H1 (cell line): ENCODE data around the gene LYVE1. TPM values are rescaled to one million over a fixed set of nuclear protein-coding genes. Genes with fewer than 3 reads are reported as not detected.

ENCODE experiments used
- CTCF ChIA-PET: fragments of 300-600 bp; sonication (Branson Sonifier 250); formaldehyde crosslinking; loops from one replicate; lab custom pipeline; 2021; ENCODE audit not compliant: partially characterized antibody; lab: Charles Lee
- POLR2A ChIA-PET: fragments of 300-600 bp; sonication (Branson Sonifier 250); formaldehyde crosslinking; loops from one replicate; lab custom pipeline; 2021; ENCODE audit warnings: inconsistent platforms; ENCODE audit not compliant: partially characterized antibody; lab: Charles Lee
- DNase-seq, 2 experiments: peaks; one replicate each; pipeline versions ENCODE4 v3.0.0 to v3.0.0-alpha.2; 2010 to 2022; ENCODE audit warnings: low spot score in 2 of 2, low read depth in 1 of 2, mixed read lengths in 1 of 2
- FAIRE-seq: peaks from 2 replicates; lab custom pipeline; 2011; peaks lifted over from hg19 to GRCh38; lab: Jason Lieb, UNC
- H2AFZ ChIP-seq: 2 replicates; pipeline ENCODE4 v1.8.1; 2012; ENCODE audit warnings: low read length, inconsistent platforms
- H2AK5ac ChIP-seq: 2 replicates; pipeline ENCODE4 v1.6.1; 2013; ENCODE audit warnings: low read depth, low read length
- H2BK120ac ChIP-seq: replicated peaks from 2 replicates; pipeline ENCODE3; 2013; ENCODE audit warnings: low read depth, low read length, inconsistent platforms
- H2BK12ac ChIP-seq: 2 replicates; pipeline ENCODE4 v1.6.1; 2013; ENCODE audit warnings: low read depth, low read length
- H2BK15ac ChIP-seq: 2 replicates; pipeline ENCODE4 v1.6.1; 2013; ENCODE audit warnings: low read length
- H2BK20ac ChIP-seq: 2 replicates; pipeline ENCODE4 v1.6.1; 2013; ENCODE audit warnings: low read length
- H2BK5ac ChIP-seq: 2 replicates; pipeline ENCODE4 v1.6.1; 2013; ENCODE audit warnings: low read depth, low read length
- H3K14ac ChIP-seq: 2 replicates; pipeline ENCODE4 v1.6.1; 2013; ENCODE audit warnings: inconsistent platforms; ENCODE audit not compliant: insufficient read length
- H3K18ac ChIP-seq: 2 replicates; pipeline ENCODE4 v1.6.1; 2013; ENCODE audit warnings: low read length; ENCODE audit errors: extremely low read depth
- H3K23ac ChIP-seq: 2 replicates; pipeline ENCODE4 v1.6.1; 2013; ENCODE audit warnings: inconsistent platforms; ENCODE audit not compliant: insufficient read length
- H3K23me2 ChIP-seq: 2 replicates; pipeline ENCODE4 v1.6.1; 2013; ENCODE audit warnings: low read depth, low read length
- H3K27ac ChIP-seq: 2 replicates; pipeline ENCODE4 v1.6.1; 2011; ENCODE audit warnings: low read depth, low read length, inconsistent platforms
- H3K27me3 ChIP-seq, 4 experiments: replicated peaks in 1 of 4; 1 replicate in 1 of 4; 2 replicates in 3 of 4; pipeline versions ENCODE4 v1.6.1 to v1.8.1; 2011 to 2013; ENCODE audit warnings: low read length in 3 of 4, mild to moderate bottlenecking in 3 of 4, inconsistent platforms in 2 of 4, mixed read lengths in 2 of 4, moderate library complexity in 1 of 4; ENCODE audit not compliant: control insufficient read depth in 3 of 4, insufficient read depth in 3 of 4; ENCODE audit errors: extremely low read depth in 1 of 4
- H3K36me3 ChIP-seq, 4 experiments: 2 replicates each; pipeline versions ENCODE4 v1.6.1 to v1.8.1; 2011 to 2013; ENCODE audit warnings: mild to moderate bottlenecking in 4 of 4, low read length in 3 of 4, moderate library complexity in 2 of 4, control low read depth in 1 of 4, inconsistent platforms in 1 of 4; ENCODE audit not compliant: insufficient read depth in 4 of 4, control insufficient read depth in 2 of 4
- H3K4ac ChIP-seq: replicated peaks from 2 replicates; pipeline ENCODE3; 2013; ENCODE audit warnings: low read length, low read depth, mixed read lengths, inconsistent platforms; ENCODE audit not compliant: insufficient read length
- H3K4me1 ChIP-seq, 4 experiments: replicated peaks in 1 of 4; 1 replicate in 1 of 4; 2 replicates in 3 of 4; pipeline versions ENCODE4 v1.6.1 to v1.8.1; 2011 to 2013; ENCODE audit warnings: low read length in 3 of 4, inconsistent platforms in 2 of 4, mixed read lengths in 1 of 4; ENCODE audit not compliant: insufficient read depth in 4 of 4, control insufficient read depth in 3 of 4
- H3K4me2 ChIP-seq, 2 experiments: 2 replicates each; pipeline versions ENCODE4 v1.6.1 to v1.8.1; 2011 to 2013; ENCODE audit warnings: low read depth in 2 of 2, low read length in 2 of 2, control low read depth in 1 of 2, inconsistent platforms in 1 of 2, mild to moderate bottlenecking in 1 of 2; ENCODE audit not compliant: insufficient read depth in 1 of 2
- H3K4me3 ChIP-seq, 4 experiments: fragments of 200-600, 300-600 bp in 1 of 4; sonication (generic), shearing (Covaris generic), sonication (Bioruptor Twin) in 1 of 4; 2 replicates each; pipeline versions ENCODE4 v1.5.1 to v1.8.1; 2011 to 2016; ENCODE audit warnings: low read length in 4 of 4, low read depth in 3 of 4, control low read depth in 2 of 4, inconsistent platforms in 2 of 4, mild to moderate bottlenecking in 2 of 4, mixed read lengths in 1 of 4, moderate library complexity in 1 of 4; ENCODE audit not compliant: insufficient read depth in 2 of 4; ENCODE audit errors: extremely low read depth in 1 of 4
- H3K56ac ChIP-seq: replicated peaks from 2 replicates; pipeline ENCODE3; 2013; ENCODE audit warnings: low read depth, mild to moderate bottlenecking, mixed read lengths, low read length, inconsistent platforms; ENCODE audit not compliant: insufficient read length
- H3K79me1 ChIP-seq: 2 replicates; pipeline ENCODE4 v1.6.1; 2013; ENCODE audit warnings: low read depth, low read length, control low read depth
- H3K79me2 ChIP-seq, 2 experiments: 2 replicates each; pipeline versions ENCODE4 v1.6.1 to v1.8.1; 2012 to 2013; ENCODE audit warnings: low read length in 2 of 2, mild to moderate bottlenecking in 2 of 2, inconsistent platforms in 1 of 2; ENCODE audit not compliant: insufficient read depth in 2 of 2, control insufficient read depth in 1 of 2
- H3K9ac ChIP-seq, 4 experiments: replicated peaks in 1 of 4; 1 replicate in 1 of 4; 2 replicates in 3 of 4; pipeline versions ENCODE4 v1.6.1 to v1.8.1; 2011 to 2013; ENCODE audit warnings: low read depth in 3 of 4, low read length in 3 of 4, control low read depth in 2 of 4, mild to moderate bottlenecking in 2 of 4, moderate library complexity in 2 of 4, inconsistent platforms in 1 of 4; ENCODE audit errors: extremely low read depth in 1 of 4
- H3K9me3 ChIP-seq, 2 experiments: 2 replicates each; pipeline versions ENCODE4 v1.6.1 to v1.8.1; 2012 to 2013; ENCODE audit warnings: mild to moderate bottlenecking in 2 of 2, moderate library complexity in 2 of 2, control low read depth in 1 of 2, inconsistent platforms in 1 of 2, low read depth in 1 of 2, low read length in 1 of 2, mixed read lengths in 1 of 2; ENCODE audit not compliant: insufficient read depth in 2 of 2
- H4K20me1 ChIP-seq, 2 experiments: replicated peaks in 1 of 2; 2 replicates each; pipeline versions ENCODE3 to v1.8.1; 2011 to 2013; ENCODE audit warnings: inconsistent platforms in 2 of 2, low read length in 2 of 2, mild to moderate bottlenecking in 1 of 2; ENCODE audit not compliant: insufficient read depth in 2 of 2, control insufficient read depth in 1 of 2
- H4K5ac ChIP-seq: 2 replicates; pipeline ENCODE4 v1.6.1; 2013; ENCODE audit warnings: low read length, low read depth, mixed read lengths, inconsistent platforms; ENCODE audit not compliant: insufficient read length
- H4K8ac ChIP-seq: 2 replicates; pipeline ENCODE4 v1.8.0; 2013; ENCODE audit warnings: mild to moderate bottlenecking, moderate library complexity, low read length, inconsistent platforms; ENCODE audit not compliant: insufficient read depth; ENCODE audit errors: extremely low read depth
- H4K91ac ChIP-seq: replicated peaks from 2 replicates; pipeline ENCODE3; 2013; ENCODE audit warnings: low read length, mixed read lengths, inconsistent platforms; ENCODE audit not compliant: insufficient read length
- BCL11A ChIP-seq, 2 experiments: IDR thresholded peaks; one replicate each; pipeline ENCODE4 v1.6.1; 2011; ENCODE audit warnings: low read depth in 2 of 2, low read length in 2 of 2, mild to moderate bottlenecking in 2 of 2
- CBX8 ChIP-seq: fragments of 300-800, 300-1000 bp; sonication (generic); IDR thresholded peaks from 2 replicates; pipeline ENCODE4 v1.7.1; 2016; ENCODE audit warnings: low read depth, low read length, borderline replicate concordance
- EZH2 ChIP-seq: fragments of 200-600 bp; sonication (generic); IDR thresholded peaks from 2 replicates; pipeline ENCODE4 v1.7.1; 2012; ENCODE audit warnings: low read depth, mild to moderate bottlenecking, moderate library complexity, low read length, inconsistent platforms; ENCODE audit not compliant: severe bottlenecking
- RFX5 ChIP-seq: IDR thresholded peaks from 2 replicates; pipeline ENCODE4 v1.6.1; 2011; ENCODE audit warnings: low read depth, low read length, improper control_type of control experiment, borderline replicate concordance
- SIRT6 ChIP-seq: IDR thresholded peaks from one replicate; pipeline ENCODE4 v1.7.1; 2012; ENCODE audit warnings: low read length, inconsistent platforms
- WGBS, 2 experiments: shearing (Covaris generic) in 1 of 2; methylation state at CpG; one replicate each; pipeline versions ENCODE4 v1.1.6 to v1.1.7; 2013 to 2015; ENCODE audit warnings: low lambda C conversion rate in 2 of 2, mixed read lengths in 2 of 2, inconsistent platforms in 1 of 2, low coverage in 1 of 2, missing lambda C conversion rate in 1 of 2; ENCODE audit not compliant: insufficient replicate concordance in 2 of 2, insufficient coverage in 1 of 2, insufficient read length in 1 of 2; ENCODE audit errors: extremely low coverage in 1 of 2, missing lambda C conversion rate in 1 of 2; 5-methylcytosine and 5-hydroxymethylcytosine counted together
- polyA plus RNA-seq, 7 experiments: library from polyadenylated mRNA; depleted of rRNA in 3 of 7; stranded (reverse) in 5 of 7; unstranded in 2 of 7; fragments of >200 nt in 5 of 7; fragments of 200-250 nt in 2 of 7; gene quantifications; 1 replicate in 5 of 7; 2 replicates in 1 of 7; 4 replicates in 1 of 7; pipeline versions ENCODE4 v1.2.1 to v1.2.3, GENCODE V29; 2011 to 2013; ENCODE audit warnings: missing spikeins in 2 of 7, mixed read lengths in 2 of 7
- total RNA-seq: library from RNA; stranded (reverse); fragmentation: NEBNext Ultra II Directional; extraction: Animal tissue kit (Norgen Biotek cat#: 25700); gene quantifications from 2 replicates; pipeline ENCODE4 v1.2.1, GENCODE V29; 2021
- TF ChIP-seq, protein P1 (sequence below), 3 experiments: IDR thresholded peaks; 1 replicate in 2 of 3; 2 replicates in 1 of 3; pipeline versions ENCODE4 v1.5.1 to v1.6.1; 2011; ENCODE audit warnings: low read length in 3 of 3, mild to moderate bottlenecking in 3 of 3, inconsistent platforms in 2 of 3, low read depth in 1 of 3, moderate library complexity in 1 of 3; ENCODE audit not compliant: insufficient read depth in 1 of 3; ENCODE audit errors: control extremely low read depth in 1 of 3
- TF ChIP-seq, protein P2 (sequence below): IDR thresholded peaks from 2 replicates; pipeline ENCODE4 v1.6.1; 2012; ENCODE audit warnings: low read length, inconsistent platforms

Gene LYVE1
- total and polyA plus RNA-seq, 2 of the 8 experiments (the other 6 are each of a cell fraction or from before 2014, with no cell fraction given): 0.09 TPM; not detected in 1

DNA sequence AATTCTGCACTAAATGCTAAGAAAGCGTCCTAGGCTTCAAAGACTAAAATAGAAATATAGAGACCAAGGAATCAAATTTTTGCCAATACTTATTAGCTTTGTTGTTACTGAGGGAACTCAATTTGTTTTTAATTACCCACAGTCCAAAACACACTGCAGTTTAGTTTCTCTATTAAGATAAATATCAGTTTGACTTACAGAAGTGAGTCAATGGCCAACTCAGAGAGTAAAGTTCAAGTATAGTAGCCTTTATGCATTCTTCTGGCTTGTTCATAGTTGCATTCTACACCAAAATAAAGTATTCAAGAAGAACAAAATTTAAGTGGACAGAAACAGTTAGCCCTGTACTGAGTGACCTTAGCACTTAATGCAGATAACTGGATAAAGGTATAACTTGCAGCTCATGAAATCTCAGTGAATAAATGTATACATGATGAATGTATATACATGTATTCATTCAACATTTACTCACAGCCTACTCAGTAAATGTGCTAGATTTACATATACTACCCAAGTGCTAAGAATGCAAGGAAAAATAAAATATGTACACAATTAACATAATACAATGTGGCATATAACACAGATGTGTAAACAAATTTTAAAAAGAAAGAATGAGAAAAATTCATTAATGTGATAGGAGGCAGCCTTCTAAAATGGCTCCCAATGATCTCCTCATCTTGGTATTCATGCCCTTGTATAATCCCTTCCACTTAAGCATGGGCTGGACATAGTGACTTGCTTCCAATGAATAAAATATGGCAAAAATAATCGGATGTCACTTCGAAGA, 17.8 kb downstream of the LYVE1 start:
- no peak for FAIRE-seq
- DNase-seq: no peak
- H4K5ac ChIP-seq: no peak overlapping the region
- no peaks in the 10 kb centered on the region for H4K20me1 ChIP-seq
- H3K23ac ChIP-seq: no peak overlapping the region
- H3K4me2 ChIP-seq: no peak overlapping the region
- no peak overlapping the region for H2BK12ac ChIP-seq
- no peaks in the 10 kb centered on the region for H3K9me3 ChIP-seq
- no peak overlapping the region for H4K8ac ChIP-seq
- H3K4ac ChIP-seq: no peak overlapping the region
- ChIA-PET CTCF (interaction anchor here (1.0 kb wide), 1 partner anchor 144 kb away, joined by 3 read pairs; no protein-coding TSS in a partner anchor), POLR2A (interaction anchor here (2.6 kb wide), 1 partner anchor 10 kb away, joined by 7 read pairs; the partner anchor contains the start of gene RNF141)
- H2BK5ac ChIP-seq: no peak overlapping the region
- H3K27ac ChIP-seq: no peak overlapping the region
- no peak overlapping the region for H3K9ac ChIP-seq
- H3K14ac ChIP-seq: no peak overlapping the region
- no peak overlapping the region for H3K56ac ChIP-seq
- H3K36me3 ChIP-seq: no peaks in the 10 kb centered on the region
- H4K91ac ChIP-seq: no peak overlapping the region
- no peak overlapping the region for H2AK5ac ChIP-seq
- no peaks in the 10 kb centered on the region for H3K79me2 ChIP-seq
- peaks cover 0 to 6% (median 2%) of the 10 kb centered on the region in 4 experiments; a peak in 3 of 7 replicates for H3K4me1 ChIP-seq
- H3K79me1 ChIP-seq: no peaks in the 10 kb centered on the region
- H3K23me2 ChIP-seq: no peaks in the 10 kb centered on the region; the same call in 1 of the 2 replicates
- 93% methylated on average over 3 of the region's 3 CpGs; no CpG with 5 or more reads in 1 of the 2 experiments for WGBS, 2 experiments
- no peak overlapping the region for H2AFZ ChIP-seq
- no peaks in the 10 kb centered on the region for H3K27me3 ChIP-seq
- H3K4me3 ChIP-seq: no peak overlapping the region
- no peak overlapping the region for H2BK15ac ChIP-seq
- H2BK20ac ChIP-seq: no peak overlapping the region
- no peak overlapping the region for H2BK120ac ChIP-seq
- no peak overlapping the region for H3K18ac ChIP-seq
- TF ChIP-seq RFX5 (no peak), EZH2 (no peak), CBX8 (no peak), BCL11A (IDR thresholded peaks at IDR 0.05; ENCODE audit: low read depth in 2 of 2, low read length in 2 of 2) (no peak), SIRT6 (no peak)
- TF ChIP-seq, protein P1, sequence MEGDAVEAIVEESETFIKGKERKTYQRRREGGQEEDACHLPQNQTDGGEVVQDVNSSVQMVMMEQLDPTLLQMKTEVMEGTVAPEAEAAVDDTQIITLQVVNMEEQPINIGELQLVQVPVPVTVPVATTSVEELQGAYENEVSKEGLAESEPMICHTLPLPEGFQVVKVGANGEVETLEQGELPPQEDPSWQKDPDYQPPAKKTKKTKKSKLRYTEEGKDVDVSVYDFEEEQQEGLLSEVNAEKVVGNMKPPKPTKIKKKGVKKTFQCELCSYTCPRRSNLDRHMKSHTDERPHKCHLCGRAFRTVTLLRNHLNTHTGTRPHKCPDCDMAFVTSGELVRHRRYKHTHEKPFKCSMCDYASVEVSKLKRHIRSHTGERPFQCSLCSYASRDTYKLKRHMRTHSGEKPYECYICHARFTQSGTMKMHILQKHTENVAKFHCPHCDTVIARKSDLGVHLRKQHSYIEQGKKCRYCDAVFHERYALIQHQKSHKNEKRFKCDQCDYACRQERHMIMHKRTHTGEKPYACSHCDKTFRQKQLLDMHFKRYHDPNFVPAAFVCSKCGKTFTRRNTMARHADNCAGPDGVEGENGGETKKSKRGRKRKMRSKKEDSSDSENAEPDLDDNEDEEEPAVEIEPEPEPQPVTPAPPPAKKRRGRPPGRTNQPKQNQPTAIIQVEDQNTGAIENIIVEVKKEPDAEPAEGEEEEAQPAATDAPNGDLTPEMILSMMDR (IDR thresholded peaks at IDR 0.05; ENCODE audit: control extremely low read depth in 1 of 3, insufficient read depth in 1 of 3, low read depth in 1 of 3, low read length in 3 of 3): no peak
- TF ChIP-seq, protein P2, sequence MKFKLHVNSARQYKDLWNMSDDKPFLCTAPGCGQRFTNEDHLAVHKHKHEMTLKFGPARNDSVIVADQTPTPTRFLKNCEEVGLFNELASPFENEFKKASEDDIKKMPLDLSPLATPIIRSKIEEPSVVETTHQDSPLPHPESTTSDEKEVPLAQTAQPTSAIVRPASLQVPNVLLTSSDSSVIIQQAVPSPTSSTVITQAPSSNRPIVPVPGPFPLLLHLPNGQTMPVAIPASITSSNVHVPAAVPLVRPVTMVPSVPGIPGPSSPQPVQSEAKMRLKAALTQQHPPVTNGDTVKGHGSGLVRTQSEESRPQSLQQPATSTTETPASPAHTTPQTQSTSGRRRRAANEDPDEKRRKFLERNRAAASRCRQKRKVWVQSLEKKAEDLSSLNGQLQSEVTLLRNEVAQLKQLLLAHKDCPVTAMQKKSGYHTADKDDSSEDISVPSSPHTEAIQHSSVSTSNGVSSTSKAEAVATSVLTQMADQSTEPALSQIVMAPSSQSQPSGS: no peak
